HuH-7.5 (cell line): ENCODE data around the gene SH3RF1.
"Not testable (repeated sequence)": the region's sequence is repeated elsewhere in the genome, so short reads cannot be mapped to it uniquely, and the experiment has no call there.

Experiments used
- DNase-seq: peaks from one replicate; pipeline ENCODE4 v3.0.0; 2011; ENCODE audit warnings: low spot score

Gene SH3RF1

GRCh38 chr4:169225812-169226211, 44.9 kb downstream of the SH3RF1 start:
- no peak for DNase-seq

- DNase-seq, result no peak
Measured at GRCh38 chr4:169225058-169225751, 45.6 kb downstream of the SH3RF1 start.

- DNase-seq, result no peak
Measured at GRCh38 chr4:169222761-169223160, 48.0 kb downstream of the SH3RF1 start.

GRCh38 chr4:169221662-169222061, 49.1 kb downstream of the SH3RF1 start:
- no peak for DNase-seq

GRCh38 chr4:169220854-169221411, 49.8 kb downstream of the SH3RF1 start:
- DNase-seq, result no peak

GRCh38 chr4:169220447-169220846, 50.3 kb downstream of the SH3RF1 start:
- DNase-seq, result no peak

- no peak for DNase-seq
Measured at GRCh38 chr4:169219440-169219839, 51.3 kb downstream of the SH3RF1 start.

- DNase-seq, result no peak
Measured at GRCh38 chr4:169215656-169216055, 55.1 kb downstream of the SH3RF1 start.

GRCh38 chr4:169212981-169213380, 57.8 kb downstream of the SH3RF1 start:
- no peak for DNase-seq

- DNase-seq, result no peak
Measured at GRCh38 chr4:169210504-169211118, 60.1 kb downstream of the SH3RF1 start.

- DNase-seq, result no peak
Measured at GRCh38 chr4:169209388-169209883, 61.3 kb downstream of the SH3RF1 start.

GRCh38 chr4:169208516-169208915, 62.2 kb downstream of the SH3RF1 start:
- DNase-seq, result no peak

- DNase-seq, result no peak
Measured at GRCh38 chr4:169208090-169208455, 62.7 kb downstream of the SH3RF1 start.

GRCh38 chr4:169207436-169208089, 63.2 kb downstream of the SH3RF1 start:
- DNase-seq, result no peak

- no peak for DNase-seq
Measured at GRCh38 chr4:169205744-169206080, 65.0 kb downstream of the SH3RF1 start.

- DNase-seq, result no peak
Measured at GRCh38 chr4:169205075-169205743, 65.5 kb downstream of the SH3RF1 start.

- DNase-seq, result no peak
Measured at GRCh38 chr4:169203891-169204290, 66.9 kb downstream of the SH3RF1 start.

- DNase-seq, result not testable (repeated sequence)
Measured at GRCh38 chr4:169203278-169203677, 67.5 kb downstream of the SH3RF1 start.

GRCh38 chr4:169202878-169203277, 67.9 kb downstream of the SH3RF1 start:
- no peak for DNase-seq

GRCh38 chr4:169202145-169202699, 68.5 kb downstream of the SH3RF1 start:
- DNase-seq, result no peak

GRCh38 chr4:169201222-169202144, 69.3 kb downstream of the SH3RF1 start:
- DNase-seq, result no peak
